ENCODE results near the gene KCNQ1.

The KCNQ1 gene

GRCh38 chr11:2582946-2583604, 138.3 kb downstream of the KCNQ1 start:
- TF ChIP-seq CTCF (IDR thresholded peaks at IDR 0.05; ENCODE audit: low read depth, low read length), result no peak
- DNase-seq (ENCODE audit: extremely low read depth, low read depth), result no peak

DNA sequence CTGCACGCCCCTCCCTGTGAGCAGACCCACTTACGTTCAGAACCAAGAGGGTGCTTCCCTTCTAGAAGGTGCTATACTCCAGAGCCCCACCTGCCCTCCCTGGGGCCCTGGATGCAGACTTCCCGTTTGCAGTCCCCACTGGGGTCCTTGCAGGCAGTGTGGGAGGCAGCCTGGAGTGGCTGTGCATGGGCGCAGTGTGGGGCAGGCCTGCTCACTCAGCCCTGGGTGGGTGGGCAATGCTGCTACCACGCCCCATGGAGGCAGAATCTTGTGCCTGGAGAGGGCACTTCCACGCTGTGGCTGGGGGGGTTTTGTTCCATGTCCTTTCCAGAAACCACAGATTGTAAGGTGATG, 138.8 kb downstream of the KCNQ1 start:
- no peak for DNase-seq (ENCODE audit: extremely low read depth, low read depth)
- TF ChIP-seq CTCF (IDR thresholded peaks at IDR 0.05; ENCODE audit: low read depth, low read length), result no peak

- no peak for DNase-seq (ENCODE audit: extremely low read depth, low read depth)
- TF ChIP-seq CTCF (IDR thresholded peaks at IDR 0.05; ENCODE audit: low read depth, low read length), result no peak
These were observed 139.6 kb downstream of the KCNQ1 start for GRCh38 chr11:2584434-2584811.

DNA sequence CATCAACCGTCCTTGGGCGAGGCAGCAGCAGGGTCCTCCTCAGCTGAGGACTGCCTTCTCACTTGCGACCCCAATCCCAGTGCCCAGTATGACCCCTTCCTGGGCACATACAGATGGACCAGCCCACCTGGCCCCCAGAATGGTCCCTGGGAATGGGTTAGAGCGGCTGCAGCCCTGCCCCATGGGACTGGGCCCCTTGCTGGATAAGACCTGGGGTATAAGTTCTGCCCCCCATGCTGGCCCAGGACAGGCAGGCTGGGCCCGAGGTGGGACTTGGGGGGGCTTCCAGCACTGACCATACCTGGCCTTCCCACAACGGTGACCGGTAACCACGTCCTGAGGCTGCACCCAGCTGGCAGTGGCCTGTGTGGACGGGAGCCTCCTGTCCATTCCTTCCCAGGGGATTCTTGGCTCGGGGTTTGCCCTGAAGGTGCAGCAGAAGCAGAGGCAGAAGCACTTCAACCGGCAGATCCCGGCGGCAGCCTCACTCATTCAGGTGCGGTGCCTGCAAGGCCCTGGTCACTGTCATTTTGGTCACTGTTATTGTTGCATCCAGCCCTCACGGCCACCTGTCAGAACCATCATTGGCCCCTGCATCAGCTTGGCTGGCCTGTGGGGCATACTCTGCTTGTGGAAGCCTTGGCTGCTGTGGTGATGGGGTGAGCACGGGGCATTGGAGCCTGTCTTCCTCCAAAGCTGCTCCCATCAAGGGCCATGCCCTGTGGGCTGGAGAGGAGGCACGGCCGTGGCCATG, 140.2 kb downstream of the KCNQ1 start:
- no peak for TF ChIP-seq CTCF (IDR thresholded peaks at IDR 0.05; ENCODE audit: low read depth, low read length)
- DNase-seq (ENCODE audit: extremely low read depth, low read depth), result no peak

DNA sequence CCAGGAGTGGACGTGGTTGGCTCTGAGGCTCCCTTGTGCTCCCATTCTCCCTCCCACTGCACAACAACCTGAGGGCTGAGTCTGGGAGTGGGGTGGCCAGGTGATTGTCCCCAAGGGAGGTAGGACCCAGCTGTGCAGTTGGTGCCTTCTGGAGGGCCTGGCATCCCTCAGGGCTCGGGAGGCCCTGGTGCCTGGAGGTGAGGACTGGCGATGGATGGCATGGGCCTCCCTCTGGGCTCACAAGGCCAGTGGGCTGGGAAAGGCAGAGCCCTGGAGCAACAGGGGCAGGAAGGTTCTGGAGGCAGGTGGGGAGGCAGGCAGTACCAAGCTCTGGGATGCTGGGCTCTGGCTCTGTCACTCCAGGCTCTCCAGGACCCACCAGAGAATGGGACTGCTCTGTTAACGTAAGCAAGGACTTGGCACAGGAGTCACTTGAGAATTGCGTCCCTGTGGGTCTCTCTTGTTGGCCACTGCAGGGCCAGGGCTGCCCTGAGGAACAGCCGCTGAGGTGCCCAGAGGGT, 140.8 kb downstream of the KCNQ1 start:
- no peak for DNase-seq (ENCODE audit: extremely low read depth, low read depth)
- TF ChIP-seq CTCF (IDR thresholded peaks at IDR 0.05; ENCODE audit: low read depth, low read length), result no peak

- TF ChIP-seq CTCF (IDR thresholded peaks at IDR 0.05; ENCODE audit: low read depth, low read length), result no peak
- no peak for DNase-seq (ENCODE audit: extremely low read depth, low read depth)
These were observed 141.4 kb downstream of the KCNQ1 start for GRCh38 chr11:2586087-2586792.

GRCh38 chr11:2586793-2587131, 142.0 kb downstream of the KCNQ1 start:
- TF ChIP-seq CTCF (IDR thresholded peaks at IDR 0.05; ENCODE audit: low read depth, low read length), result no peak
- DNase-seq (ENCODE audit: extremely low read depth, low read depth), result no peak
